Lung microvascular endothelial cell (primary cell): ENCODE results near the gene VEGFA. TPM values are rescaled to one million over a fixed set of nuclear protein-coding genes. Genes with fewer than 3 reads are reported as not detected.

Experiments
- DNase-seq, 2 donors: peaks; one replicate each; pipeline versions ENCODE4 v3.0.0 to v3.0.0-alpha.2; 2010; ENCODE audit warnings: low read depth in 2 of 2
- total RNA-seq: library from RNA; depleted of rRNA; stranded (reverse); fragments of >200 nt; gene quantifications from 2 replicates; pipeline ENCODE4 v1.2.1, GENCODE V29; 2014

The VEGFA gene
- total RNA-seq = 4.4 and 12.1 TPM in 2 replicates

GRCh38 chr6:43769526-43770371 lies at the start of gene VEGFA:
Gene VEGFA, plus strand, starts transcription at chr6:43770211.
- DNase-seq = peak; percentile 87 to 89

- DNase-seq = no peak
Measured at GRCh38 chr6:43720999-43721398, 49.0 kb upstream of the VEGFA start.

GRCh38 chr6:43722920-43723545 lies 47.0 kb upstream of the VEGFA start:
- no peak for DNase-seq

DNA sequence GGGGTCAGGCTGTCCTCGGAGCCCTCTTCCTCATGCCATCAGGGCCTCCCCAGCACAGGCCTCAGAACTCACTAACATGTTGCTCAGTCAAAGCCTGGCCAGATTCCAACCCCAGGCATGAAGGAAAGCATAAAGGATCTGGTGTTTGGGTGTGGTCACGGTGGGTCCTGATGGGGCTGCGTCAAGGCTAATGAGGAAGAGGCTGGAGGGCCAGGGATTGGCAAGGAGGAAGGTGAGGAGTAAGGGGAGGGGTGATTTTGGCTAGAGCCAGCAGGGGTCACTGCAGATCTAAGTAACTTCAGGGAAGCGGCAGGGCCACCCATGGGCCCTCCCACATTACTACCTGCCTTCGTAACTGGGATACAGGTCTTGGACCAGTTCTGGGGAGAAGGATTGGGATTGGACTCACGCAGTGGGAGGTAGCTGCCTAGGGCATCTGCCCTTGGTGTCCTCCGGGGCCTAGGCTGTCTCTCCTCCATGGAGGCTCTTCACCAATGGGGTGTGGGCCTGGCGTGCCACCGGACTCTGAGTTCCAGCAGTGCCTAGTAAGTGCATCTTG lies 46.2 kb upstream of the VEGFA start:
- DNase-seq = peak; percentile 63 to 71

DNA sequence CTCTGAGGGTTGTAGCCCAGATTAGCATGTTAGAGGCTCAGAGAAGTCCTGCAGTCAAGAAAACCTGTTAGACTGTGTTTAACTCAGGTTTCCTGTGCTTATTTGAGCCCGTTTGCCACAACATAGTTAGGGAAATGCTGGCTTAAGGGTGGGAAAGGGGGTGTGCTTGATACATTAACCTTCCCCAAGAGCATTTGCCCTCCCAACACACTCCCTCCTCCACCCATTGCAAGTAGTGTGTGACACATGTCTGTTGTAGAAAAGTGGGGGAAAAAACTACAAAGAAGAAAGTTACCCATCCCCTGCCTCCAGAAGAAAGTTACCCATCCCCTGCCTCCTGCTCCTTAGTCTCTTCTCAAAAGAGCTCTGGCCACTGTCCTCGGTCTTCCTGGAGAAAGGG lies 45.7 kb upstream of the VEGFA start:
- no peak for DNase-seq

DNA sequence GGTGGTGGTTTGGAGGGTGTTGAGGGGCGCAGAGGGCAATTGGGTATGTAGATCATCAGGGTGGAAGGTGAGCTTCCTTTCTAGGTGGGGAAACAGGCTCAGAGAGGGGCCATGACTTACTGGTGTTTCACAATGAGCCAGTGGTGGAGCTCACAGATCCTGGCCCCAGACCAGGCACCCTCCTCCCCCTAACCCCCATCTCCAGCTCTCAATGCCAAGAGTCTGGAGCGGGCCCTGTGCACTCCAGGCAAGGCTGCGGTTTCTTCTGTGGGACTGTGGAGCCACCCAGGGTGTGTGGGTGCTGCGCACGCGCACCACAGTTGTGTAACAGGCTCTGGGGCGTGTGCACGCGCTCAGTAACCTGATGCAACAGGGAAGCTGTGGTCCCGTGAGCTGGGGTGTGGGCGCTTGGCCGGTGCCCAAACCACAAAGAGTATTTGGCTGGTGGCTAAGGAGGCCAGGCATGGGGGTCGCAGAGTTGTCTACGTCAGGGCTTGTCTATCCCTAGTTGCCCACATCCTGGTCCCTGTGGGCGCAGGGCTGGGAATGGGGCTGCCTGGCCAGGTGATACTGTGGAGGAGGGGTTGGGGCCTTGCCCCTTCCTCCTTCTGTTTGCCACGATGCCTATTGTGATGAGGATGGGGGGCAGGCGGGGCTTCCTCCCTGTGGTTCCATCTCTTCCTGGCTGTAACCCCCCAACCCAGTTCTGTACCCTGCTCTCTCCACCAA lies 44.9 kb upstream of the VEGFA start:
- no peak for DNase-seq

DNA sequence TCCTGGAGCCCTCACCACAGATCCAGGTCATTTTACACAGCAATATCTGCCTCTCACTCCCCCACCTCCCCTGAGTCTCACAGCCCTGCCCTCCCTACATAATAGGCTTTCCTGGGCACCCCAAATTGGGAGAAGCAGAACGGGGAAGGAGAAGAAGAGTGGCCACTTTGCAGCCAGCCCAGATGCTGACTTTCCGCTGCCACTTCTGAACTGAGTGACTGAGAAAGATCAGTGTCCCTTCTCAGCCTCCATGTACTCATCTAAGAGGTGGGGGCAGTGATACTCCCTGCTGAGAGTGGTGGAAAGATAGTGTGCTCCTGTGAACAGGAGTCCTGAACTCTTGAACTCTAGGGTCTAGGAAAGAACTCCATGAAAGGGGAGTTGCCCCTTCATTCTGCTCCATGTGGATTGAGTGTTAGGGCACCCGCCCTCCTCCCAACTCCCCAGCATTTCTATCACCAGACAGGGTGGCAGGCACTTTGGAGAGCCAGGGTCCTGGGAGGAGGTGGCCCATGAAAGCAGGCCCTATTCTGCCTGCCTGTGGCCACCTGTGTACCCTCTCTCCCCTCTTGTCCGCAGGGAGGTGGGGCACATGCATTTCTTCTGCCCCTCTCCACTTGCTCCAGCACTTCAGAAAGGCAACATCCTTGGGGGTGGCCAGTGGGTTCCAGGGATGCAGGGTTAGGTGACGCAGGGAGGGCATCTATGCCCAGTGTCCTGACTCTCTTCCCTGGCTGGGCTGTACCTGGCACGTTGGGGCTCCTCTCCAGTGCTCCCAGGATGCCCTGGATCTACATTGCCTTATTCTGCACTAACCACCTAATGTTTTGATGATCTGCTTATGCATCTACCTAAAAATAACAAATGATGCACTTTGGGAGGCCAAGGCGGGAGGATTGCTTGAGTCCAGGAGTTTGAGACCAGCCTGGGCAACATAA lies 44.1 kb upstream of the VEGFA start:
- DNase-seq = no peak

DNA sequence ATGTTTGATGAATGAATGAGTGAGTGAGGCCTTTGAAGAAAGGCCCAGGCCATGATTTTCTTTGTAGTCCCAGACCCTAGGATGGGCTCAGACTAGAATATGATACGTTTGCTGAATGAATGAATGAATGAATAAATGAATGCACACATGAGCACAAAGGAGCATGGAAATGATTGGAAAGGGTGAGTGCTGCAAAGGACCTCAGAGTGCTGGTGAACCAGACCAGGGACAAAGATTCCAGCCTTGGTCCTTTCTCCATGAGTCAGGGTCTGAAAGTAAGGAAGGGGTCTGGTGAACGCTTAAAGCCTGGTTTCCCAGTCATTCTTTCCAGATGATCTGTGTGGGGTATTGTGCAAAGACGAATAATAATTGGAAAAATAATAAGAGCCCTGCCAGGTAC lies 42.4 kb upstream of the VEGFA start:
- no peak for DNase-seq

DNA sequence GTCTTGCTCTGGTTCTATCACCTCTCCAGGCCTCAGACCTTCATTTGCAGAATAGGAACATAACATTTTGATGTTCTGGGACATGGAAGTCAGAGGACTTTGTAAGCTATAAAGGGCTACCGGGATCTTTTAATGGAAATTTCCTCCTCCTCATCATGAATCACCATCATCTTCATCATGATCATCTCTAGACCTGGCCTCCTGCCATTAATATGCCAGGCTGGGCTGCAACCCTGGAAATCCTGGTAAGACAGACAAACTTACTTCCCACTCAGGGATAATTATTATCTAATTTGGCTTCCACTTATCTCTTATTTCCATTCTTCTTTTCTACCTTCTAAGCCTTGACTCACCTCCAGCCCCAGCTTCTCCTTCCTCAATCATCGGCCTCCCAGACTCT lies 41.4 kb upstream of the VEGFA start:
- no peak for DNase-seq

DNA sequence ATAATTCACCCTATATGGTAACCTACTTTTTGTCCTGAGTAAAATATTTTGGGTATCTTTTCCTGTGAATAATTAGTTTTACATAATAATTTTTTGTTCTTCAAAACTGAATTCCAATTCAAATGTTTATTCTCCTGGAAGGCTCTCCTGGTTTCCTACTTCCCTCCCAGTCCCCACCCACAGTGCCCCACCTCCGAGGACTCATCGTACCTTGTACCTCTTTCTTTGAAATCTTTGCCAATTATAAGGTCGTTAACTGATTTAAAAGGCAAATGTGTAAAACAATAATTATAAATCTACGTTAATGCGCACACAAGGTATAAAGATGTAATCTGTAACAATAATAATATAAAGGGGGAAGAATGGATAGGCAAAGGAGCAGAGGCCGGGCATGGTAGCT lies 40.5 kb upstream of the VEGFA start:
- no peak for DNase-seq

GRCh38 chr6:43730634-43731033 lies 39.4 kb upstream of the VEGFA start:
- no peak for DNase-seq

- peak in 1 of 2 donors; percentile 20 for DNase-seq
Measured at GRCh38 chr6:43733471-43734293, 36.3 kb upstream of the VEGFA start.

DNA sequence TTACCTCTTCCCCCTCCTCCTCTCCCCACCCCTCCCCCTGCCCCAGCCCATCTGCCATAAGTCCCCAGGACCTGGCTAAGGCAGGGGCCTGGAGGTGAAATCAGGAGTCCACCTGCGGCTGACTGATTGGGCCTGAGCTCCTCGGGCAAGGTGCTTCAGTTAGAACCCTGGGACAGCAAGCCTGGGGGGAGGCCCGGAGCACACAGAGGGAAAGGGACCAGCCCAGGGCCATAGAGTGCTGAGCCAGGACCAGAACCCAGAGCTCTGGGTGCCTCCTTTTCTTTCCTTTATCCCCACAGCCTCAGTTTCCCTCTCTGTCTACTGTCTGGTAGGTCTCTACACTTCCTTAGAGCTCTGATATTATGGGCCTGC lies 35.7 kb upstream of the VEGFA start:
- no peak for DNase-seq

DNA sequence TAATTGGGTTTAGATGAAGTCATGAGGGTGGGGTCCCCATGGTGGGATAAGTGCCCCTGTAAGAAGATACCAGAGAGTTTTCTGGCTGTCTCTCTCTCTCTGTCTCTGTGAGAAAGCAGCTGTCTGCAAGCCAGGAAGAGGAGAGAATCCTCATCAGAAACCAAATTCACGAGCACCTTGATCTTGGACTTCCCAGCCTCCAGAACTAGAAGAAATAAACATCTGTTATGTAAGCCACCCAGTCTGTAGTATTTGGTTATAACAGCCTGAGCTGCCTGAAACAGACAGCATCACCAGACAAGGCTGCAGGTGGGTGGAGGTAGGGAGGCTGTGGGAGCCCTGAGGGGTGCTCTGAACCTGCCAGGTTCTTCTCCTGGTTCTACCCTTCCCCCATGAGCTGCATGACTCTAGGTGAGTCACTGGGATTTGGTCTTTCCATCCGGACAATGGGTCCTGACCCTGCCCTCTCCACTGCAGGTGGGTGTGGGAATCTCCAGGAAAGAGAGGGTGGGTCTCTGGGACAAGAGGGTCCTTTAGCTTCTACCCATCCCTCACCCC lies 34.3 kb upstream of the VEGFA start:
- no peak for DNase-seq

DNA sequence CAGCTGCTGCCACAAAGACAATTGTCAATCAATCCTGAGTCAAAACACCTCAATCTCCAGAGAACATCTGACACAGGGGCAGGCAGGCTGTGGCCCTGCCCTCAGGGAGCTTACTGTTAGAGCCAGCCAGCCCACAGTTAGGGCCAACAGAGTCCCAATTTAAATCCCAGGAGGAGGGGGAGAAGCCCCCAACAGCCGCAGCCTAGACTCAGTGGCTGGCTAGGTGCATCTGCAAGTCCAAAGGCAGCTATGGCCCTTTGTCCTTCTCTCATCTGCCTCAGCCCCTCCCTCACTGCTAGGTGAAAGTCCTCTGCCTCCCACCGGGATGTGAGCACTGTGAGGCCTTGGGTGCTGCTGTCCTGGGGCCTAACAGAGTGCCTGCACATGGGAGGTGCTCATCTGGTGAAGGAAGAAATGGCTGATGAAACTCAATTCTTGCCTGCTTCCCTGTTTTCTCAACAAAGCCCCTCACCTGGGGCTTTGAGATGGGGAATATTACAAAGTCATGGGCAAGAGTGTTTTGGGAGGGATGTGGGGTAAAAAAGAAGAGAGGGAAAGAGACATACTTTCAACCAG lies 33.7 kb upstream of the VEGFA start:
- no peak for DNase-seq

DNA sequence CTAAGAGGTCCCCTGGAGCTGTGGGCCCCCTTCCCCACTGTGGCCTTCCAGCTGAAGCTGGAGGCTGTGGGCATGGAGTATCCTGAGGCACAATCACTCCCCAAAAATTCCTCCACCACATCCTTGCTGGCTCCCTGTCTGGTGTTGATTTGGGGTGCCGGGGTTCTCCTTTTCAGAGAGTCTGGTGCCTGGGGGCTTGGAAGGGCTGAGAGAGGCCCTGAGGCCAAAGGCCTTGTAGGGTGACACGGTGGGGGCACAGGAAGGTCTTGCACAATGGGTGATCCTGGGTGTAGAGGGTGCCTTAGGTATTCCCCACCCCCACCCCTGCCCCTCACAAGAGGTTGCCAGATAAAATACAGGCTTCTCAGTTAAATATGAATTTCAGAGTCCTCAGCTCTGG lies 33.2 kb upstream of the VEGFA start:
- no peak for DNase-seq

GRCh38 chr6:43737272-43738081 lies 32.5 kb upstream of the VEGFA start:
- DNase-seq = peak in 1 of 2 donors; percentile 13

DNA sequence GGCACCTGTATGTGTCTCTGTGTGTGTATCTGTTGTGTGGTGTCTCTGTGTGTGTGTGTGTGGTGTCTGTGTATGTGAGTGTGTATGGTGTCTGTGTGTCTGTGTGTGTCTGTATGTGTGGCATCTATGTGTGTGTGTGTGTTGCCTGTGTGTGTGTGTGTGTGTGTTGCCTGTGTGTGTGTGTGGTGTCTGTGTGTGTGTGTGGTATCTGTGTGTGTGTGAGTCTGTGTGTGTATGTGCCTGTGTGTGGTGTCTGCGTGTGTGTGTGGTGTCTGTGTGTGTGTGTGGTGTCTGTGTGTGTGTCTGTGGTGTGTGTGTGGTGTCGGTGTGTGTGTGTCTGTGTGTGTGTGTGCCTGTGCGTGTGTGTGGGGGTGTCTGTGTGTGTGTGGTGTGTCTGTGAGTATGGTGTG lies 31.7 kb upstream of the VEGFA start:
- DNase-seq = no peak
